ENCODE data around the gene SPAAR. TPM values are rescaled to one million over a fixed set of nuclear protein-coding genes. Genes with fewer than 3 reads are reported as not detected.

The SPAAR gene
- total RNA-seq, 1 donor from 2014 or later, result 1.1 TPM

DNA sequence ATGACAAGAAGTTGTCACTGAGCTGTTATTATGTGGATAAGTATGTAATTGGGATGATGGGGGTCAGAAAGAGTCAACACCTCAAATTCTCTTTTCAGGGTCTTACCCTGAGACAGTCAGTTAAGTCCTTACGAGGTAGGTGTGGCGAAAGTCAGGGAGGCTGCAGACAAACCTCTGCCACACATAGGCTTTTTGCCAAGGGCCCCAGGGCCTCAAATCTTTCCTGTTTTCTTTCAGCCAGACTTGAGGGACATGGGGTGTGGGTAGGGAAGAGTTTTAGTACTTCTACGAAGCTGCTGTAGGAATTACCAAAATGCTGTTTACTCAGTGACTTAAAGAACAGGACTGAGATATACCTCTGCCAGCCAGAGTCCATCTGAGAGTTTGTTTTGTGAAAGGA, 34.9 kb downstream of the SPAAR start:
- ATAC-seq (no peak), DNase-seq (ENCODE audit: low spot score) (no peak)

GRCh38 chr9:35944841-35945240, 35.6 kb downstream of the SPAAR start:
- ATAC-seq, result no peak
- no peak for DNase-seq (ENCODE audit: low spot score)

- DNase-seq (ENCODE audit: low spot score), result peak; percentile 76
- peak; percentile 96 for ATAC-seq
Observed at GRCh38 chr9:35945341-35946018, 36.2 kb downstream of the SPAAR start.

DNA sequence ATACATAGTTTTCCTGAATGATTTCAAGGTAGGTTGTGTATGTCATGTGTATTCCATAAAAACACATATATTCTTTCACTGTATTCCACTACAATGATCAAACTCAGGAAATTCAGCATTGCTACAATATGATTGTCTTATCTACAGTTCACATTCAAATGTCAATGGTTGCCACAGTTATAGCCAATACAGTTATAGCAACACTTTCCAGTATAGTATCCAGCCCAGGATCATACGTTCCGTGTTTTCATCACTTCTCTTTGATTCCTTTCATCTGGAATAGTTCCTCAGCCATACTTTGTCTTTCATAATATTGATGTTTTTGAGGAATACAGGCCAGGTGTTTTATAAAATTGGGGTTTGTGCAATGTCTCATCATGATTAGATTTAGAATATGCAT, 39.2 kb downstream of the SPAAR start:
- ATAC-seq (no peak), DNase-seq (ENCODE audit: low spot score) (no peak)

DNA sequence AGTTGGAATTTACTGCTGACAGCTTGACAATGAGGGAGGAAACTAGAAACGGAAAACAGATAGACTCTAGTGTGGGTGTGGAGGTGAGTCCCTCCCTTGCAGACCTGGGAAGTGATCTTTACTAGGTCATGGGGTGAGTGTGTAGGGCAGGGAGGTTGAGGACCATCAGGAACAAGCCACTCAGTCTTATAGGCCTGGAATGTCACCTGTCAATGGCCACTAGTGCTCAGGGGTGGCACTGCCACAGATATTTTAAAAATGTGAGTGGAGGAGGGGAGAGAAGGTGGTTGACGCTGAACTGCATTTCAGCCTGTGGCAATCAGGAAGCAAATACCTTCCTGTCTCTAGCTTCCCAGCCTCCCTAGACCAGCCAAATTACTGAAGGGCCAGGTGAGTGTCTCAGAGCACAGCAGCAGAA, 39.6 kb downstream of the SPAAR start:
- ATAC-seq (no peak), DNase-seq (ENCODE audit: low spot score) (no peak)

DNA sequence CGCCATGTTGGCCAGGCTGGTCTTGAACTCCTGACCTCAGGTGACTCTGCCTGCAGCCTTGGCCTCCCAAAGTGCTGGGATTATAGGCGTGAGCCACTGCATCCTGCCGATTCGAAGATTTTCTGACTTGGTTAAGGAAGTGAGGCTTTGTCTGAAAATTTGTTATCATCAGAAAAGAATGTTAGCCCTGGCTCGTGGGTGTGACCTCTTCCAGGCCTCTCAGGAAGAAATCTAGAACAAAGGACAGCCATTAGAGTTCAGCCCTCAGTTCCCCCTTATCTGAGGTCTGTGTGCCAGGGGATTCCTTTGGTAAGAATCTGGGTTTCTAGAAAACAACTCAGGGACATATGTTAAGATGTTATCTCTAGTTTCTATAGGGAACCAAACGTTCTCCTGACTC, 42.4 kb downstream of the SPAAR start:
- no peak for DNase-seq (ENCODE audit: low spot score)
- peak; percentile 30 for ATAC-seq

- DNase-seq (ENCODE audit: low spot score), result no peak
- ATAC-seq, result no peak
Observed at GRCh38 chr9:35952526-35953191, 43.4 kb downstream of the SPAAR start.

DNA sequence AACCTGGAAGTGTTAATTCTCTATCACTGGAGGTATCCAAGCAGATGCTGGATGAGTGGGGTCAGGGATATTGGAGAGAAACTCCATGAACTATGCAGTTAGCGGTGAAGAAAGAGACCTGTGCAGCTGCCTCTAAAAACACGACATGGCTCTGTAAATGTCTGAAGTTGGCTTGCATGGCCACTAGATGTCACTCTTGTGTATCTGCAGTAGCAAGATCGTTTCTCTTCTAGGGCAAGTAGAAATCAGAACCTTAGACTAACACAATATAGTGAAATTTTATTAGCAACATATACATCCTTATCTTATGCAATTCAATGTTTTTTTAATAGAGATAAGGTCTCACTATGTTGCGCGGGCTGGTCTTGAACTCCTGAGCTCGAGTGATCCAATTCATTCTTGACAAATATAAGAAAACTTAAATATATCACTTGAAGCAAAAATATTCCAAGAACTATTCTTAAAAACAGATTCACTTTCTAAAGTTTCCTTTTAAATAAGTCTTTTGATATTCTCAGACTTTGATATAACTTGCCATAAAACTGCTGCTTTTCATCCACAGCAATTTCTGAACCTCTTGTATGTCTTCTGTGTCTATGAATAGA, 45.8 kb downstream of the SPAAR start:
- DNase-seq (ENCODE audit: low spot score) (no peak), ATAC-seq (peak; percentile 97)

- DNase-seq (ENCODE audit: low spot score) (no peak), ATAC-seq (no peak)
Observed at GRCh38 chr9:35956651-35957050, 47.4 kb downstream of the SPAAR start.

DNA sequence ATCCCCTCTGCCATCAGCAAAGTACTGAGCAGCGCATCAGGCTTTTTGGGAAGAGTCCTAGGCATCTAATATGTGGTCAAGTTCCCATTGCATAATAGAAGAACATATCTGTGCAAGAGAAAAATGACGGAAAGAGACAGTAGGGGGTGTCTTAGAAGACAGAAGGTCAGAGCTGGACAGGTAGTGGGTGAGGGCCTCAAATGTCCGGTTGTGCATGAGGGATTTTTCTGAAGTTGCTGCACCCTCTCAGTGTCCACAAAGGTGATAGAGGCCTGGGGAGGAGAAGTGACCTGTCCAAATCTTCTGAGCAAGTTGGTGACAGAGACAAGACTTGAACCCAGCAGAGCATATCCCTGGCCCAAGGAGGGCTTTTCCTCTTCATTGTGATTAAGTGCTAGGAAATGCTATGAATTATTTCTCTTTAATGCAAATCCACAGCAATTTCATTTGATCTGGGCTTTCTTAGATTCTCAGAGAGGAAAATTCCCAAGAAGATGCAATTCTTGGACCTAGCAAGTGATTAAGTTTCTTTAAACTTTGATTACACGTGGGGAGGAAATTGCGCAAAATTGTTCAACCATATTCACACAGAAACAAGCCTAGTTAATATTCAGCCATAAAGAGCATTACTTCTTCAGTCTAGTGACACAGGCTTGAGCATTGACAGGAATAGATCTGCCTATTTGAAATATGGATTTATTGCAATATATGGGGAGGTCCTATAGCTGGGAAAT, 49.0 kb downstream of the SPAAR start, which contains the start of gene OR2S2:
TSS of gene OR2S2 (minus strand) at position 51 of the 734 bp plus-strand sequence. CDS start 56 bp downstream, outside the sequence.
- no peak for ATAC-seq
- DNase-seq (ENCODE audit: low spot score), result no peak

DNA sequence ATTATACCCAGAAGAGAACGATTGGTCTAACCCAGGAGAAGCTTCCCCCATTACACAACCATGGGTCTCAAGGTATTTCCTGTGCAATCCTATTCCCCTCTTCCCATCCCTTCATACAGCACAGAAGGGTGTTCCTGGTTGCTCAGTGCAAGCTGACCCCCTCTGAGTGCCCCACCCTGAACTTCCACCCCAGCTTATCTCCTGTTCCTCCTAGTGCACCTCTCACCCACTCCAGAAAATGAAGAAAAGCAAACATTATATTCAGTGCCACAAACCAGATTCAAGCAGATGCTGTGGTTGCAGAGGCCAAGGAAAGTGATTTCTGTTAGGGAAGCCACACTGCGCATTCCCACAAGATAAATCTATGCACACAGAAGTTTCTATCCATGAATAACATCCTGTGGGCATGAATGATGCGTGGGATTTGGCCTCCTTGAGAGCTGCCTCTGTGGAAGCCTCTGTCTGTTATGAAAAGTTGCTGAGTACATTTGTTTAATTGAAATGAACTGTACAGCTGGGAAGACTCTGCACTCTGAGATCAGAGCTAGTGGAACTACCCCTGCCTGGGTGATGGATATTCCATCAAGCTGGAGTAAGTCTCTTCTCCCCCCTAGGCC, 50.9 kb downstream of the SPAAR start:
- ATAC-seq, result no peak
- no peak for DNase-seq (ENCODE audit: low spot score)

Other genes starting within 250 kb of the SPAAR start
- gene ARHGEF39, start 244.3 kb upstream of the SPAAR start, total RNA-seq, result 0.40 TPM
- 0.96 TPM for gene CA9, start 235.6 kb upstream of the SPAAR start, total RNA-seq
- 6.6 TPM for gene TPM2, start 219.6 kb upstream of the SPAAR start, total RNA-seq
- 107 TPM for gene TLN1, start 177.3 kb upstream of the SPAAR start, total RNA-seq
- gene CREB3, start 176.8 kb upstream of the SPAAR start, total RNA-seq, result 13.9 TPM
- 44.0 TPM for gene GBA2, start 160.3 kb upstream of the SPAAR start, total RNA-seq
- 14.5 TPM for gene RGP1, start 160.2 kb upstream of the SPAAR start, total RNA-seq
- 1.5 TPM for gene MSMP, start 155.2 kb upstream of the SPAAR start, total RNA-seq
- gene NPR2, start 117.9 kb upstream of the SPAAR start, total RNA-seq, result 3.3 TPM
- 0.50 TPM for gene SPAG8, start 97.2 kb upstream of the SPAAR start, total RNA-seq
- 71.5 TPM for gene HINT2, start 94.4 kb upstream of the SPAAR start, total RNA-seq
- gene FAM221B, start 80.8 kb upstream of the SPAAR start, total RNA-seq, result not detected
- gene TMEM8B, start 80.3 kb upstream of the SPAAR start, total RNA-seq, result 4.4 TPM
- gene OR13J1, start 39.1 kb upstream of the SPAAR start, total RNA-seq, result not detected
- gene HRCT1, start 3.3 kb upstream of the SPAAR start, total RNA-seq, result 0.96 TPM
- gene OR2S2, start 48.7 kb downstream of the SPAAR start, total RNA-seq, result not detected
- gene RECK, start 127.4 kb downstream of the SPAAR start, total RNA-seq, result 2.0 TPM
- 1.5 TPM for gene GLIPR2, start 227.2 kb downstream of the SPAAR start, total RNA-seq

Measured in left lobe of liver (tissue), 2 donors.